GM12865 (cell line): ENCODE results near the gene MAP3K3.

ENCODE experiments used
- DNase-seq: peaks from one replicate; pipeline ENCODE4 v3.0.0; 2010; ENCODE audit warnings: low read depth
- H3K4me3 ChIP-seq: 2 replicates; pipeline ENCODE4 v1.5.1; 2011; ENCODE audit warnings: mild to moderate bottlenecking, low read depth, low read length, control low read depth
- TF ChIP-seq, protein P1 (sequence below): IDR thresholded peaks from 2 replicates; pipeline ENCODE4 v1.5.1; 2011; ENCODE audit warnings: low read length, control low read depth, low read depth, inconsistent platforms; ENCODE audit not compliant: insufficient read depth; ENCODE audit errors: missing control alignments

MAP3K3 gene

DNA sequence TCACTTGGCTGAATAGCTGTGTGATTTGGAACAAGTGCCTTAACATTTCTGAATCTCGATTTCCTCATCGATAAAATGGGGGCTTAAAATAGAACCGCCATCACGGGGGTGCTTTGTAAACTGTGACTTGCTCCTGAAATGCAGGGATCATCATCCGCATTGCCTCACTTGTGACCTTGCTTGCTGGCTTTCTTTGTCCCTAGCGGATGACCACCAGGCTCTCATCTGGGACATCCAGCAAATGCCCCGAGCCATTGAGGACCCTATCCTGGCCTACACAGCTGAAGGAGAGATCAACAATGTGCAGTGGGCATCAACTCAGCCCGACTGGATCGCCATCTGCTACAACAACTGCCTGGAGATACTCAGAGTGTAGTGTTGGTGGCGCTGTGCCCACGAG is 33.4 kb upstream of the MAP3K3 start:
- TF ChIP-seq, protein P1, sequence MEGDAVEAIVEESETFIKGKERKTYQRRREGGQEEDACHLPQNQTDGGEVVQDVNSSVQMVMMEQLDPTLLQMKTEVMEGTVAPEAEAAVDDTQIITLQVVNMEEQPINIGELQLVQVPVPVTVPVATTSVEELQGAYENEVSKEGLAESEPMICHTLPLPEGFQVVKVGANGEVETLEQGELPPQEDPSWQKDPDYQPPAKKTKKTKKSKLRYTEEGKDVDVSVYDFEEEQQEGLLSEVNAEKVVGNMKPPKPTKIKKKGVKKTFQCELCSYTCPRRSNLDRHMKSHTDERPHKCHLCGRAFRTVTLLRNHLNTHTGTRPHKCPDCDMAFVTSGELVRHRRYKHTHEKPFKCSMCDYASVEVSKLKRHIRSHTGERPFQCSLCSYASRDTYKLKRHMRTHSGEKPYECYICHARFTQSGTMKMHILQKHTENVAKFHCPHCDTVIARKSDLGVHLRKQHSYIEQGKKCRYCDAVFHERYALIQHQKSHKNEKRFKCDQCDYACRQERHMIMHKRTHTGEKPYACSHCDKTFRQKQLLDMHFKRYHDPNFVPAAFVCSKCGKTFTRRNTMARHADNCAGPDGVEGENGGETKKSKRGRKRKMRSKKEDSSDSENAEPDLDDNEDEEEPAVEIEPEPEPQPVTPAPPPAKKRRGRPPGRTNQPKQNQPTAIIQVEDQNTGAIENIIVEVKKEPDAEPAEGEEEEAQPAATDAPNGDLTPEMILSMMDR: no peak
- H3K4me3 ChIP-seq: no peak overlapping the region
- no peak for DNase-seq

DNA sequence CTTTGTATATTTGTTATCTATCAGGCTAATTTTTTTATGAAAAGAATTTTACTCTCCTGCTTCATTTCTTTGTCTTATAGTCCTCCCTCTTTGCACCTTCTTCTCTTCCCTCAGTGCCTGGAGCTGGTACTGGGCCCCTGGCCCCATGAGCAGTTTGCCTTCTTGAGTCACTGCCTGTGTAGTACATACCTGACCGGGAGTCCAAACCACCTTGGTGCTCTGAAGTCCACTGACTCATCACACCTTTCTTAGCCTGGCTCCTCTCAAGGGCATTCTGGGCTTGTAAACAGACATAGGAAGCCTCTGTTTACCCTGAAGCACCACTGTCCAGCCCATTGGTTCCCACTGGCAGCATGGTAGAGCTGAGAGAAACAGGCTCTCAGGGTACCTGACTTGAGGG is 32.6 kb upstream of the MAP3K3 start:
- H3K4me3 ChIP-seq: no peak overlapping the region
- no peak for DNase-seq
- TF ChIP-seq, protein P1: no peak

DNA sequence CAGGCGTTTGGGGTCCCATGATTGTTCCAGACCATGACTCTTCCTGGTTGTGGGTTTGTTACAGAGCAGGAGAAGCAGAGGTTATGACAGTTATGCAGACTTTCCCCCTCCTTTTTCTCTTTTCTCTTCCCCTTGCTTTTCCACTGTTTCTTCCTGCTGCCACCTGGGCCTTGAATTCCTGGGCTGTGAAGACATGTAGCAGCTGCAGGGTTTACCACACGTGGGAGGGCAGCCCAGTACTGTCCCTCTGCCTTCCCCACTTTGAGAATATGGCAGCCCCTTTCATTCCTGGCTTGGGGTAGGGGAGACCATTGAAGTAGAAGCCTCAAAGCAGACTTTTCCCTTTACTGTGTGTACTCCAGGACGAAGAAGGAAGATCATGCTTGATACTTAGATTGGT is 29.4 kb upstream of the MAP3K3 start:
- no peak for DNase-seq
- H3K4me3 ChIP-seq: no peak overlapping the region
- TF ChIP-seq, protein P1: no peak

DNA sequence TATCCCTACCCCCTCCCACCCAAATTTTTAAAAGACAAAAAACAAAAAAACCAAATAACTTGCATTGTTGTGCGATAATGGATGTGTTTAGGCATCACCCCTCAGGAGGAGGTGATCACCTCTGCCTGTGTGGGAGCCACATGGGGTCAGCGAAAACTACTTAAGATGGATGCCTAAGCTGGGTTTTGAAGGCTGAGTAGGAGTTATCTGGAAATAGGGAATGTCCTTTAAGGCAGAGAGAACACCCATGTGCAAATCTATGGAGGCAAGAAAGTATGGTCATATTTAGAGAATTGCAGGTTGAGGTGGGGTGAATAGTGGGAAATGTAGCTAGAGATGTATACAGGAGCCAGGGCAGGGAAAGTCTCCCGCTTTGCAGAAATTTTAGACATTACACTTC is 27.1 kb upstream of the MAP3K3 start:
- no peak overlapping the region for H3K4me3 ChIP-seq
- TF ChIP-seq, protein P1: no peak
- no peak for DNase-seq

DNA sequence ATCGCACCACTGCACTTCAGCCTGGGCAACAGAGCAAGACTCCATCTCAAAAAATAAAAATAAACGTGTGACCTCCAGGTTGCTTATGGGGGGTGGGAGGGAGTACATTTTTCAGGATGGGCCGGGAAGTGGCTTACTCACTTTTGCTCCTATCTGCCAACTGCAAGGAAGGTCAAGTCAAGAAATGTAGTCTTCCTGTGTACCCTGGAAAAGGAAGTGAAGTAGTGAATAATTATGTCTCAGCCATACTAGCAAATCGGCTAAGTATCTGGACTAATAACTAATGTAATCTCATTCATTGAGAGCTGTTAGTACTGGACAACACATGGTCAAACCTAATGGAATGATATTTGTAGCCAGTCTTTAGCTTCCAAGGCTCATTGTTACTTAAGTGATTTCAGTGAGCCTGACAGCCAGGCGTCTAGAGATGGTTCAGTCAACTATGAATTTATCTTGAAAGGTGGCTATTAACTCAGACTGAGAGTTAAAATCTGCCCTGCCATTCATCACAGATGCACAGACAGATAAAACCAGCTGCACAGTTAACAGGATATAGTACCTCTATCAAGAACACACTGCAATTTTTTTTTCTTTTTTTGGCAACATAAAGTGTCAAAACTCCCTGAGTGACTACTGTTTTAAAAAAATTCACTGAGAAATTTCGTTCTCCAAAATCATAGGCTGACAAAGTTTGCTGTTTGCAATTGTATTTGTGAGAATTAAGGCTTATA is 25.2 kb upstream of the MAP3K3 start:
- DNase-seq: no peak
- H3K4me3 ChIP-seq: no peak overlapping the region
- TF ChIP-seq, protein P1: no peak

DNA sequence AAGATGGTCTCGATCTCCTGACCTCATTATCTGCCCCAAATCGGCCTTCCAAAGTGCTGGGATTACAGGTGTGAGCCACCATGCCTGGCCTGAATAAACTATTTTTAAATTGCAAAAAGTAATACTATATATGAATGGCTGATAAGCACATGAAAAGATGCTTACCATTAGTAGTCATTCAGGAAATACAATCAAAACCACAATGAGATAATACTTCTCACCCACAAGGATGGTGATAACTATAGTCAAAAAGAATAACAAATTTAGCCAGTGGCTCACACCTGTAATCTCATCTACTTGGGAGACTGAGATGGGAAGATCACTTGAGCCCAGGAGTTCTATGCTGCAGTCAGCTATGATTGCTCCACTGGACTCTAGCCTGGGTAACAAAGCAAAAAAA is 23.9 kb upstream of the MAP3K3 start:
- TF ChIP-seq, protein P1: no peak
- no peak for DNase-seq

More for the DNA sequence above, 23.9 kb upstream of the MAP3K3 start:
- no peak overlapping the region for H3K4me3 ChIP-seq
